DMS 273 treated with DMSO at 0.1 percent for 48 hours (cell line): Measurements from ENCODE around the gene APBB2.
"Not testable (repeated sequence)": the region's sequence is repeated elsewhere in the genome, so short reads cannot be mapped to it uniquely, and the experiment has no call there.

Source experiments
- DNase-seq: peaks from one replicate; lab custom pipeline; 2025; lab: John Stamatoyannopoulos, UW

The APBB2 gene

GRCh38 chr4:41014158-41014557 lies 200.2 kb downstream of the APBB2 start:
- no peak for DNase-seq

GRCh38 chr4:41013746-41014145 lies 200.6 kb downstream of the APBB2 start:
- DNase-seq, result no peak

GRCh38 chr4:41012911-41013310 lies 201.4 kb downstream of the APBB2 start:
- no peak for DNase-seq

DNA sequence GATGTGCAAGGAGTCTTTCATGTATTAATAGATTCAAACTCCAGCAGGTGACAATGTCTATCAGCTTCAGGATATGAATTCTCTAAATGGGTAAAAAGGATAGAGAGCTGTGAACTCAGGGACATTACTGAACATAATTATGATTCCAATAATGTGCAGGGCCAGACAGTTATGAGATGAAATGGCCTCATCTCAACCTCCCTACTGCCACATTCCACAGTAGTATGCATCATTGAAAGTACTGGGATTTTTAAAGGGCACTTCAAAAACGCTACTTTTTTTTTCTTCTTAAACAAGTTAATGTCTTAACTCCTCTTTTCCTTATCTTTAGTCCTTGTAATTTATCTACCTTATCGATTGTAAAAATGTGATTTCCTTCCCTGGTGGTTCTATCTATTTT lies 202.0 kb downstream of the APBB2 start:
- no peak for DNase-seq

- DNase-seq, result no peak
Observed at GRCh38 chr4:41009411-41009810, 204.9 kb downstream of the APBB2 start.

DNA sequence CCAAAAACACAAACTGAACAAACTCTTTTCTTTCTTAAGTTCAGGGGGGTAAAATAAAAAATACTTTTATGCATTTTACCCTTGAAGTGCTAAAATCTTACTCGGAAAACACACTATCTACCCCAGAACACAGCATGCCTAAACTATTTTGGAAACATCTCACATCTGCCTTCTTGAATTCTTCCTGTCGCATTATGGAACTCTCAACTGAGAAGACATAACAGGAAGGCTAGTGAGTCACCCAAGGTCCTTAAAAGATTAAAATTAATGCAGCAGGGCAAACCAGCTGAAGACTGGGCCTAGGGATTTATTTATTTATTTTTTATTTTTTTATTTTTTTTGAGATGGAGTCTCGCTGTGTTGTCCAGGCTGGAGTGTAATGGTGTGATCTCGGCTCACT lies 208.2 kb downstream of the APBB2 start:
- no peak for DNase-seq

GRCh38 chr4:41002309-41002708 lies 212.0 kb downstream of the APBB2 start:
- DNase-seq, result no peak

DNA sequence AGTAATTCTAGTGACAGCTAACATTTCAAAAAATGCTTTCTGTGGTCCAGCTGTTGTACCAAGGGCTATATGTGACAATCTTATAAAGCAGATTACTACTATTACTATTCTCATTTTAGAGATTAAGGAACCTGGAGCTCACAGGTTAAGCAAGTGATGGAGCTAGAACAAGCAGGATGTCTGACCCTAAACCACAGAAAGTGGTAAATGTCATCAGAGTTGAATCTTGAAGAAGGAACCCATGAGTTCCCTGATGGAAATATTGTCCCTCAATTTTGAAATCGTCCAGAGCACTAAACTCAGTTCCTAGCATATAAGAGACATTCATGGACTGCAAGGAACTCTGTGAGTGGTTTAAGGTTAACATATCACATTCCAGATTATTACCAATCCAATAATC lies 214.0 kb downstream of the APBB2 start:
- DNase-seq, result no peak

DNA sequence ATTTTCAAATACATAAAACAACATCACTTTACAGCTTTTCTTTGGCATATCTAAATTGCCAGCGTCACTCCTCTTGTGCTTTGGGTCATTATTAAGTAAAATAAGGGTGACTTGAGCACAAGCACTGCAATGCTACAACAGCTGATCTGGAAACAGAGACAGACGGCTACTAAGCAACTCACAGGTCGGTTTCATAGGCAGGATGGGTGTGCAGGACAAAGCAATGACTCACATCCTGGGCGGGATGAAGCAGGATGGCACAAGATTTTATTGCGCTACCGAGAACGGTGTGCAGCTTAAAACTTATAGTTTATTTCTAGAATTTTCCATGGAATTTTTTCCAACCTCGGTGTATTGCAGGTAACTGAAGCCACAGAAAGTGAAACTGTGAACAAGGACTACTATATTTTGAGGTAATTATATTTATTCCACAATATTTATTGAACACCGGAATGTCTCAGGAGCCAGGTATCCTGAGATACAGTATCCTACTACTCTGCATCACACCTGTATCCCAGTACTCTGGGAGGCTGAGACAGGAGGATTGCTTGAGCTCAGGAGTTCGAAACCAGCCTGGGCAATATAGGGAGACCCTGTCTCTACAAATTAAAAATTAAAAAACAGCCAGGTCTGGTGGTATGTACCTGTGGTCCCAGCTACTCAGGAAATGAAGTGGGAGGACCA lies 215.5 kb downstream of the APBB2 start:
- no peak for DNase-seq

DNA sequence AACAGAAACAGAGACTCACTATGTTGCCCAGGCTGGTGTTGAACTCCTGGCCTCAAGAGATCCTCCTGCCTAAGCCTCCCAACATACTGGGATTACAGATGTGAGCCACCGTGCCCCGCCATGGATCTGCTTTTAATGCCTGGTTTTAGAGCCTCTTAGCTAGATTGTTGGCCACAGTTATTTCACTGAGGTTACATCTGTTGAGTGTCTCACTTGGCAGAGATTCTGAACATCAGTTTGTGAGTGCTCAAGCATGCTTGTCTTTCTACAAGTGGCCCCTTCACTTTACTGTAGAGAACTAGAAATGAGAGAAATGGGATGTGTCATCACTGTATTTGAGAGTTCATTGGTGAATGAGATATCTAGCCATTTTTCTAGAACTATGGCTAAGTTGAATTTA lies 218.5 kb downstream of the APBB2 start:
- no peak for DNase-seq

DNA sequence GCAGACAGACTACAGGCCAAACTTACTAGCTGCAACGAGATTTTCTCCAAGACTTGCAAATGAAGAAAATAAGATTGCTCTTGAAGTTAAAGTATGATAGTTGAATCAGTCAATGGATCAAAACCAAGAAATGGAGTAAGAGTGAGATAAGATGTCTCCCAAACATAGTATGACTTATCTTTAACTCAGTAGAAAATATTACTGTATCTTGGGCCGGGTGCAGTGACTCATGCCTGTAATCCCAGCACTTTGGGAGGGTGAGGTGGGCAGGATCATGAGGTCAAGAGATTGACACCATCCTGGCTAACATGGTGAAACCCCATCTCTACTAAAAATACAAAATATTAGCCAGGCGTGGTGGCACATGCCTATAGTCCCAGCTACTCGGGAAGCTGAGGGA lies 220.0 kb downstream of the APBB2 start:
- DNase-seq, result not testable (repeated sequence)

GRCh38 chr4:40993296-40993693 lies 221.0 kb downstream of the APBB2 start:
- not testable (repeated sequence) for DNase-seq

DNA sequence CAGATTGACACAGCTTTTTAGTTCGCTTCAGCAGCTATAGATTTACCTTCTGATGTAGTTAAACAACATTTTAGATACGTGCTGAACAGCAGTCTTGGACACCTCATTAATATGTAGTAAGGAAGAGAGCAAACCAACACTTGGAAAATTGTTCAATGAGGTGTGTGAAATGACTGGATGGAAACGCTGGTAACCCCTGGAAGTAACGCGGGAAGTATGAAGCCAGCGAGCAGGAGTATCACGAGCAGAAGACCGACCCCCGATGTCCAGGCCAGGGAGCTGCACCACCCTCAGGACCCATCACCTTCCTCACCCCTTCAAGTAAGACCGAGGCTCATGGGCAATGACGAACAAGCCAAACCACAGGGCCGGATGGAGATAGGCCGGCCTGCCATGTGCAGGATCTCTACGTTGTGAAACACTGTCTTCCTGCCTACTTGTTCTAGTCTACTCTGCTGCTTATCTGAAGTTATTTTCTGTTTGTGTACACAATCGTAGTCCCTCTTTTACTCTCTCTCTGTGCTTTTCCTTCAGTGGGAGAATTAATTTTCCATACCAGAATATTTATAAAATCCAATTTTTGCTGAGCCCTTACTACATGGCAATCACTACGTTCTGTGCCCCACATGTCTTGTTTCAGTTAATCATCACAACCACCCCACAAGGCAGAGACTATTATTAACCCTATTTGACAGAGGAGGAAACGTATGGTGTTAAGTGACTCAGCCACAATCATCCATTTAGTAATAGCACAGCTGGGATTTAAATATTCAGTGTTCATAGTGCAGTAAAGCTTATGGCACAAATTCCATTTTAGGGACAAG lies 221.7 kb downstream of the APBB2 start:
- DNase-seq, result no peak

GRCh38 chr4:40991908-40992307 lies 222.4 kb downstream of the APBB2 start:
- DNase-seq, result no peak

GRCh38 chr4:40990899-40991265 lies 223.5 kb downstream of the APBB2 start:
- no peak for DNase-seq

DNA sequence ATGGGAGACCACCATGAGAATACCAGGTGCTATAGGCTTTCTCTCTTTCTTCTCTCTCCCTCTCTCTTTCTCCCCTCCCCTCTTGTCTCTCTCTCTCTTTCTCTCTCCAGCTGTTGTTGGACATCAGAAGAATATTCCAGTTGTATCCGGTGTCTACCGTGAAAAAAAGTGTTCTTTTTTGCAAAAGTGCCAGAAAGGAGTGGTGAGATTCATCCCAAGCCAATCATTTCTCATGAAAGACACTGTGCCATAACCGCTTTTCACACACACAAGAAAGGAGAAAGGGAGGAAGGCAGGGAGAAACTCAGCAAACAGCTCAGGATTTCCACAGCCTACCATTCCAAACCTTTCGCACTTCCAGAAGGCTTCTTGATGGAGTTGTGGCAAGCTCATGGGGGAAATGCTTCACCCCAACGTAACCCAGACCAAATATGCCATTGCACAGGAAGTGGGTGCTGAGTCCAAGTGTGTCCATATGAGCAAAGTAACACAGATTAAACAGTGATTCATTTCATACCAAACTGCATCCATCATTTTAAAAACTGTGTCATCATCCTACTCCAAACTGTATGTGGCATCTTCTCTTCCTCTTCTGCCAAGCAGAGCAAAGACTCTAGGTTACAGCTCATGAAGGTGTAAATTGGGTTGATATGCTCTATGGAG lies 224.0 kb downstream of the APBB2 start:
- no peak for DNase-seq

DNA sequence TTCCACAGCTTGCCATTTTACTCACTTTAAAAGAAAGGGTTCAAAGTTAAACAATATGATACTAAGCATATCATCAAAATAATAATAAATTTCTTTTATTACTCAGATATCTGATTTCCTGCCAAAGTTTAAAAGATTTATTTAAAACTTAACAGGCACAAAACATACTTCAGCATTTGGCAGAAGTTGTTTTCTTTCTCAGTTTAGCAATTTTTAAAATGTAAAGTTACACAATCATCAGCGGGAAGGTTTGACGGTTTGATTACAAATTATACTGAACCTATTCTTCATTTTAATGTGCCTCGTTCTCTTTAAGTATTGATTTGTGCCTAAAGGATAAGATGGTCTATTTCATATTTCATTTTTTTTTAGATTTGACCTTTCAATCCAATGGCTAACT lies 227.2 kb downstream of the APBB2 start:
- DNase-seq, result no peak

DNA sequence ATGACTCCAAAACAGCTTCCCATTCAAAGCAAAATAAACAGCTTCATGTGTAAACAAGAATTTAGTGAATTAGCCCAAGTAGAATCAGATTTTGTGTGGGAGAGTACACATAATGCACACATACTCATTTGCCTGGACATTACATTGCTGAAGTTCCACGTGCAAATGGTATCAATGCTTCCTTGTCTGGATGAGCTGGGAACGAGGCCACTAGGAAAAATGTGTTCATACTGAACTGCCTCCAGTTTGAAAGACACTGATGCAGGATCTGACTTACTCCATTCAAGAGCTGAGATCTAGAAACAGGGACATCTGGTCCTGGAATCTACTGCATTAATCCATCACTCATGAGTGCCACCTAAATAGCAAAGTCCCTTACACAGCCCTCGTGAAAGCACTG lies 228.0 kb downstream of the APBB2 start:
- no peak for DNase-seq

GRCh38 chr4:40984051-40984450 lies 230.3 kb downstream of the APBB2 start:
- DNase-seq, result no peak

DNA sequence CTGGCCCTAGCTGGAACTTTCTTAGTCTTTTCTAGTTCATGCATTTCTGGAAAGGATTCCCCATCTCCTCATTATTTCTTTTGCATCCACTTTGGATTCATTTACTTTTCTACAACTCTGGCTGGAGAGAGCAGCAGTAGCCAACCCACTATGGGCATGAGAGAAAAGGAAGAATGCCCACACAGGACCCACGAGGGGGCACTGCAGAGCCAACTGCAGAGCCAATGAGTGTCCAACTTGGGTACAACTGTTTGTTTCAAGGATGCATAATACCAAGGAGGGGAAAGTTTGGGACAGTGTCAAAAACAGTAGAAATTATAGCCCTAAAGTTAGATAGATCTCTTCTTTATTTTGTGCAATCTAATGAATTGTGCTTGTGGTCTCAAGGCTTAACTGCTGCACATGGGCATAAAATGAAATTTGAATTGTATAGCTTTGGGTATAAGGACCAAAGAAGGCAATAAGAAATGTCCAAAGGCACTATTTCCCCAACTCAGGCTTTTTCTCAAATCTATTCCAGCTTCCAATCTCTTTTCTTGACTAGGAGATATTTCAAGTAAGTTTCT lies 233.9 kb downstream of the APBB2 start:
- no peak for DNase-seq

GRCh38 chr4:40978548-40978947 lies 235.8 kb downstream of the APBB2 start:
- no peak for DNase-seq

DNA sequence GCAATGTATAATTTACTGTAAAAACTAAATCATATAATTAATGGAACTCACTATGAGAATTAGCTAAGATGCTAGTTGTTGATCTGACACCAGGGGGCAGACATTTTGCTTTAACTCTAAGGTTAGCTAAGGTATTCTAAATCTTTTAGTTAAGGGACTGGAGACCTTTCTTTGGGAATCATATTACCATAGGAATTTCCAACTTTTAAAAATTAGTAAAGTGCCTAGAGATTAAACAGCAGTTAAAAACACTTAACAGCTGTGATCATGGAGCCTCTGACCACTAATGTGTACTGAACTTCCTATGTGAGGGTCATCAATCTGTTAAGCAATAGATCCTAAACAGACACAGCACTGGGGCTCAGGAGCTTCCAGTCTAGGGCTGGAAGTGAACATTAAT lies 238.0 kb downstream of the APBB2 start:
- DNase-seq, result peak; percentile 5

- no peak for DNase-seq
Observed at GRCh38 chr4:40972722-40973121, 241.6 kb downstream of the APBB2 start.
